Skeletal muscle satellite cell (primary cell): ENCODE results near the gene MOBP.

Source experiments
- H3K27me3 ChIP-seq: 2 replicates; pipeline ENCODE4 v1.7.0; 2013; ENCODE audit warnings: low read length; ENCODE audit not compliant: control insufficient read depth, insufficient read depth
- H3K36me3 ChIP-seq: 2 replicates; pipeline ENCODE4 v1.7.0; 2013; ENCODE audit warnings: mild to moderate bottlenecking, control low read depth, low read length; ENCODE audit not compliant: insufficient read depth
- H3K4me1 ChIP-seq: 2 replicates; pipeline ENCODE4 v1.7.0; 2013; ENCODE audit warnings: low read length; ENCODE audit not compliant: control insufficient read depth, insufficient read depth
- H3K4me2 ChIP-seq: 2 replicates; pipeline ENCODE4 v1.7.0; 2013; ENCODE audit warnings: mild to moderate bottlenecking, low read length
- H3K4me3 ChIP-seq: 2 replicates; pipeline ENCODE4 v1.7.0; 2013; ENCODE audit warnings: low read length
- H3K9ac ChIP-seq: 2 replicates; pipeline ENCODE4 v1.7.0; 2013; ENCODE audit warnings: mild to moderate bottlenecking, low read depth, low read length, moderate library complexity
- H3K9me3 ChIP-seq: replicated peaks from 2 replicates; pipeline ENCODE4 v1.7.0; 2013; ENCODE audit warnings: mild to moderate bottlenecking, control low read depth, low read length

Gene MOBP

DNA sequence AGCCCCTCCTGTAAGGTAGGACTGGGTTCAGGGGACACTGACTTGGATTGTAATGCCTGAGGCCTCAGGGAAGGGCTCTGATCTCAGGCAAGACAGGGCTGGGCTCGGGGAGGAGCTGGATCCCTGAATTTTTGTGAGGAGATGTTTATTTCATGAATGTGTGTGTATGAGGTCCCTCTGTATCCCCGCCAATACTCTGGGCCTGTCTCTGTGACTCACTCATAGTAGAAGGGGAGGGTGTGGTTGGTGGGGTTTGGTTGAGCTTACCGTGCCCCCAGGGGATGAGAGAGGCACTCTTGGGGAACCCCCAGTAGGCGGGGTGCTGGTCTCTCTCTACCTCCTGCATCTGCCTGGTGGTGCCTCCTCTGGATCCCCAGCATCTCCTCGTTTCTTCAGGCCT is 32.9 kb upstream of the MOBP start:
- Histone ChIP-seq H3K4me1 (peaks cover 10% of the 10 kb centered on the region), H3K9ac (no peak overlapping the region), H3K27me3 (no peaks in the 10 kb centered on the region), H3K36me3 (no peaks in the 10 kb centered on the region), H3K4me3 (no peak overlapping the region), H3K9me3 (no peaks in the 10 kb centered on the region), H3K4me2 (no peak overlapping the region)

- Histone ChIP-seq H3K4me1 (peaks cover 10% of the 10 kb centered on the region), H3K9me3 (no peaks in the 10 kb centered on the region), H3K27me3 (no peaks in the 10 kb centered on the region), H3K9ac (no peak overlapping the region), H3K36me3 (no peaks in the 10 kb centered on the region), H3K4me2 (no peak overlapping the region), H3K4me3 (no peak overlapping the region)
Observed at GRCh38 chr3:39435006-39435748, 32.3 kb upstream of the MOBP start.

DNA sequence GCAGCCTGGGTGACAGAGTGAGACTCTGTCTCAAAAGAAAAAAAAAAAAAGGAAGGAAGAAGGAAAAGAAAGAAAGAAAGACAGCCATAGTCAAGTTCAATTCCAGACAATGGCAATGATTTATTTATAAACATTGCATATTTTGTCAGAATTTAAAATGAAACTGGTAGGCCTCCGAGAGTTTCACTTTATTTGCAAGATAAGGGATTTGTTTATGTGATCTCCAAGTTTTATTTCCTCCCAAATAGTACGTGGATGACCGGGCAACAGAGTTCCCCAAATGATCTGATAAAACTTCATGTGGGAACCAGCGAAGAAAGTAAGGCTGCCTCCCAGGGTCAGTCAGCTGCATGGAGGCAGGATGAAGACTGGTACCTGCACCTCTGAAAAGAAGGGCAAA is 28.6 kb upstream of the MOBP start:
- no peak overlapping the region for H3K4me2 ChIP-seq
- no peak overlapping the region for H3K4me3 ChIP-seq
- peaks cover 4% of the 10 kb centered on the region for H3K4me1 ChIP-seq
- H3K9ac ChIP-seq, result no peak overlapping the region
- H3K27me3 ChIP-seq, result peaks cover 4% of the 10 kb centered on the region
- no peaks in the 10 kb centered on the region for H3K9me3 ChIP-seq
- H3K36me3 ChIP-seq, result no peaks in the 10 kb centered on the region

DNA sequence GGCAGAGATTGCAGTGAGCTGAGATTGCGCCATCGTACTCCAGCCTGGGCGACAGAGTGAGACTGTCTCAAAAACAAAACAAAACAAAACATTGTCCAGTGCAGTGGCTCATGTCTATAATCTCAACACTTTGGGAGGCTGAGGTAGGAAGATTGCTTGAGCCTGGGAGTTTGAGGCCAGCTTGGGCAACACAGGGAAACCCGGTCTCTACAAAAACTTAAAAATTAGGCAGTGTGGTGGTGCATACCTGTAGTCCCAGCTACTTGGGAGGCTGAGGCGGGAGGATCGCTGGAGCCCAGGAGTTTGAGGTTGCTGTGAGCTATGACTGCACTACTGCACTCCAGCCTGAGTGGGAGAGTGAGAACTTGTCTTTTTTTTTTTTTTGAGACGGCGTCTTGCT is 27.2 kb upstream of the MOBP start:
- no peak overlapping the region for H3K9ac ChIP-seq
- H3K9me3 ChIP-seq, result no peaks in the 10 kb centered on the region
- no peak overlapping the region for H3K4me3 ChIP-seq
- H3K27me3 ChIP-seq, result peaks cover 9% of the 10 kb centered on the region
- H3K36me3 ChIP-seq, result no peaks in the 10 kb centered on the region
- H3K4me2 ChIP-seq, result no peak overlapping the region
- H3K4me1 ChIP-seq, result no peaks in the 10 kb centered on the region

DNA sequence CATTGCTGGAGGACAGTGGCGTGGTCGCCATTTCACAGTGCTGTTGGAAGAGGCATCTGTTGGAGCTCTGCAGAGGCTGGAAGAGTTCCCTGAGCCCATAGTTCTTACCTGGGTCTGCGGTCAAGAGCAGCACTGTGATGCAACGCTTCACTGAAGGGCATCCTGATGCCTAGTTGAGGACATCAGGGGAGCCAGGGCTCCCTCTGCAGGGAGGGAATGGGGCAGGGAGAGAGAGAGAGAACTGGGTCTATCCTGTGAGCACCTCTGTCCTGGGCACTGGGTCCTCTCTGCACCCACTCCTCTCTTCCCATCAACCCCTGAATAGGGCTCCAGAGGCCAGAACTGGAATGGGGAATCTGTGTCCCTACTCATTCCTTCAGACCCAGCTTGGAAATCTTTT is 23.9 kb upstream of the MOBP start:
- Histone ChIP-seq H3K4me1 (no peaks in the 10 kb centered on the region), H3K36me3 (no peaks in the 10 kb centered on the region), H3K27me3 (peaks cover 9% of the 10 kb centered on the region), H3K4me2 (no peak overlapping the region), H3K4me3 (no peak overlapping the region), H3K9ac (no peak overlapping the region), H3K9me3 (no peaks in the 10 kb centered on the region)

DNA sequence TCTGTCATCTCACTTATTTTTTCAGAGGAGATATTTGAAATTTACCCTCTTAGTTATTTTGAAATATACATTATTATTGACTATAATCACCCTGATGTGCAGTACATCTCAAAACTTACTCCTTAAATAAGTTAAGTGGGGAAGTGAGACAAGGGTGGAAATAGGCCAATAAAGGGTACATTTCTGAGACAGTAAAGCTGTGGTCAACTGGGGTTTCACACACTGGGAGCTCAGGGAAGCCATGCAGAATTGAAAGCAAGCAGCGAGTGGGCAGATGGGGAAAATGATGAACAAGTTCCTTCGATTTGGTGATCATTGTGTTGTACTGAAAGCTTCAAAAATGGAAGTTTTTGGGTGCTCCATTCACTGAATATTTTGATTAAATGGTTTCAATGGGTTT is 21.6 kb upstream of the MOBP start:
- no peaks in the 10 kb centered on the region for H3K9me3 ChIP-seq
- H3K36me3 ChIP-seq, result no peaks in the 10 kb centered on the region
- no peak overlapping the region for H3K4me3 ChIP-seq
- H3K9ac ChIP-seq, result no peak overlapping the region
- H3K27me3 ChIP-seq, result peaks cover 9% of the 10 kb centered on the region
- H3K4me1 ChIP-seq, result no peaks in the 10 kb centered on the region
- no peak overlapping the region for H3K4me2 ChIP-seq

DNA sequence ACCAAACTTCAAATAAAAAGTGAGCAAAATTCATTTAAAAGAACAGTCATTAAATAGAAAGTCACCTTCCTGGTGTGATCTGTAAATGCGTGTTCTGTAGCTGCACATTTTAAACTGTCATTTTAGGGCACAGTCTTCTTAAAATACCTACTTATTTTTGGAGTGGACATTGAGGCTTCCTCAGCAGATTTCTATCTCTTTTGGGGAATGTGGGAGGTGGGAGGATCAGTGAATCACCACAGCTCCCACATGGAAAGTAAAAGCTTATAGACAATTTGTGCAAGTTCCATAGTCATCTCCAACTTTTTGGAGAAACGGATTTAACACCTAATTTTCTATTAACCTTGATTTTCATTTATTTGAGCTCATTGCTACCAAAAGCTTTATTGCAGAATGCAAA is 21.0 kb upstream of the MOBP start:
- Histone ChIP-seq H3K9ac (no peak overlapping the region), H3K4me1 (no peaks in the 10 kb centered on the region), H3K4me3 (no peak overlapping the region), H3K27me3 (peaks cover 9% of the 10 kb centered on the region), H3K4me2 (no peak overlapping the region), H3K9me3 (no peaks in the 10 kb centered on the region), H3K36me3 (no peaks in the 10 kb centered on the region)

DNA sequence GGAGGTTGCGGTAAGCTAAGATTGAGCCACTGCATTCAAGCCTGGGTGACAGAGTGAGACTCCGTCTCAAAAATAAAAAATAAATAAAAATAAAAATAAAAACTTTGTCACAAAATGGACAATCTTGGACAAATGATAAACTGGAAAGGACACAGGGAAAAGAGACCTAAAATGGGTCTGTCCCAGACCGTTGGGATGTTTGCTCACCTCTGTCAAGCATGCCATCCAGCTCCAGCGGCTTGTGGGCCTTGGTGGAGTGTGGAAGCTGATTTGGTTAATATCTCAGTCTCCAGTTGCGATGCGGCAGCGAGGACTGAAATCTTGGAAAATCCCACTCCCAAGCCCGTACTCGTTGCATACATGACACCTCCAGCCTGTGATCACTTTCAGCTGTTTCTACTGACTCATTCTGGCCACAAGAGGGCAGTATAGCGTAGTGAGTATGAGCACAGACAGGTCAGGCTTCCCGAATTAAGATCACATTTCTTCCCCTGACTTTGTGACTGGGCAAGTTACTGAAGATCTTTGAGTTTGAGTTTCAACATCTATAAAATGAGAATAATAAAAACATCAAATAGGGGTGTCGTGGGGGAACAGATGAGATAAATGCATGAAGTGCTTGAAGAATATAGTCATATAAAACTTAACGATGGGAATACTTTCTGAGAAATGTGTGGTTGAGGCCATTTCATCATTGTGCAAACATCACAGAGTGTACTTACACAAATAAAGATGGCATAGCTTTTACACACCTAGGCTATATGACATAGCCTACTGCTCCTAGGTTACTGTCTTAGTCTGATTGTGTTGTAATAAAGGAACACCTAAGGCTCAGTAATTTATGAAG is 19.6 kb upstream of the MOBP start:
- Histone ChIP-seq H3K4me1 (no peaks in the 10 kb centered on the region), H3K9me3 (no peaks in the 10 kb centered on the region), H3K36me3 (no peaks in the 10 kb centered on the region), H3K4me2 (no peak overlapping the region), H3K4me3 (no peak overlapping the region), H3K27me3 (peaks cover 13% of the 10 kb centered on the region), H3K9ac (no peak overlapping the region)

DNA sequence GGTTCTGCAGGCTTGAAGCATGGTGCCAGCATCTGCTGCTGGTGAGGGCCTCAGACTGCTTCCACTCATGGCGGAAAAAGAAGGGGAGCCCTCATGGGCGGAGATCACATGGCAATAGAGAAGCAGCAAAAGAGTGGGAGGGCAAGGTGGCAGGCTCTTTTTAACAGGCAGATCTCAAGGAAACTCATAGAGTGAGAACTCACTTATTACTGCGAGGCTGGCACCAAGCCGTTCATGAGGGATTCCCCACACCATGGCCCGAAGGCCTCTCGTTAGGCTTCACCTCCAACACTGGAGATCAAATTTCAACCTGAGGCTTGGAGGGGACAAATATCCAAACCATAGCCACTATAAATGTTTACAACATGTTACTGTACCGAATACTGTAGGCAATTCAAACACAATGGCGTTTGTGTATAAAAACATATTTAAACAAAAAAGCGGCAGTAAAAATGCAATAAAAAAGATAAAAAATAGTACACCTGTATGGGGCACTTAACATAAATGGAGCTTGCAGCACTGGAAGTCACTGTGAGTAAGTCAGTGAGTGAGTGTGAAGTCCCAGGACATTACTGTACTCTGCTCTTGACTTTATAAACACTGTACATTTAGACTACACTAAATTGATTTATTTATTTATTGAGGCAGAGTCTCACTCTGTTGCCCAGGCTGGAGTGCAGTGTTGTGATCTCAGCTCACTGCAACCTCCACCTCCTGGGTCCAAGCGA is 18.8 kb upstream of the MOBP start:
- Histone ChIP-seq H3K36me3 (no peaks in the 10 kb centered on the region), H3K9ac (no peak overlapping the region), H3K4me1 (no peaks in the 10 kb centered on the region), H3K4me2 (no peak overlapping the region), H3K9me3 (no peaks in the 10 kb centered on the region), H3K4me3 (no peak overlapping the region), H3K27me3 (peaks cover 11% of the 10 kb centered on the region)

GRCh38 chr3:39449796-39450195 is 17.7 kb upstream of the MOBP start:
- Histone ChIP-seq H3K9me3 (no peaks in the 10 kb centered on the region), H3K4me1 (no peaks in the 10 kb centered on the region), H3K27me3 (peaks cover 7% of the 10 kb centered on the region), H3K4me3 (no peak overlapping the region), H3K36me3 (no peaks in the 10 kb centered on the region), H3K9ac (no peak overlapping the region), H3K4me2 (no peak overlapping the region)

GRCh38 chr3:39453134-39453533 is 14.3 kb upstream of the MOBP start:
- Histone ChIP-seq H3K4me1 (no peaks in the 10 kb centered on the region), H3K4me2 (no peak overlapping the region), H3K27me3 (peaks cover 4% of the 10 kb centered on the region), H3K36me3 (no peaks in the 10 kb centered on the region), H3K9ac (no peak overlapping the region), H3K4me3 (no peak overlapping the region), H3K9me3 (no peaks in the 10 kb centered on the region)
